Adrenal gland (tissue), 5 donors: ENCODE results near the gene BABAM2.

Source experiments
- CTCF ChIP-seq, 6 experiments: fragments of 450-650 bp in 4 of 6; fragments of 200-600 bp in 2 of 6; sonication (generic) in 1 of 6; IDR thresholded peaks; 1 replicate in 5 of 6; 2 replicates in 1 of 6; pipeline versions ENCODE4 v1.5.1 to v1.8.0; 2016 to 2021; ENCODE audit warnings: antibody characterized with exemption in 6 of 6, mild to moderate bottlenecking in 2 of 6, moderate library complexity in 1 of 6
- POLR2A ChIP-seq, 2 donors: fragments of 450-650 bp; IDR thresholded peaks; one replicate each; pipeline ENCODE4 v1.6.1; 2017; ENCODE audit warnings: antibody characterized with exemption in 2 of 2, mild to moderate bottlenecking in 2 of 2, moderate library complexity in 1 of 2
- donor health status: DM: no; HTN: no; CAD: no.

- TF ChIP-seq CTCF (IDR thresholded peaks at IDR 0.05) (no peak), POLR2A (IDR thresholded peaks at IDR 0.05) (no peak)
These were observed 199.0 kb downstream of the BABAM2 start for GRCh38 chr2:28089486-28089885.
